Astrocyte (in vitro differentiated cells and primary cell): ENCODE measurements around the gene FAP. TPM values are rescaled to one million over a fixed set of nuclear protein-coding genes. Genes with fewer than 3 reads are reported as not detected.

Source experiments
- DNase-seq: peaks from one replicate; pipeline ENCODE4 v3.0.0-alpha.2; 2010; ENCODE audit warnings: low read depth
- FAIRE-seq: peaks from 2 replicates; lab custom pipeline; 2011; peaks lifted over from hg19 to GRCh38; lab: Jason Lieb, UNC
- H2AFZ ChIP-seq: 2 replicates; pipeline ENCODE4 v1.6.0; 2012; ENCODE audit warnings: low read depth, low read length, inconsistent platforms
- H3K27ac ChIP-seq: 2 replicates; pipeline ENCODE4 v1.5.1; 2011; ENCODE audit warnings: low read depth, low read length, inconsistent platforms
- H3K27me3 ChIP-seq: 2 replicates; pipeline ENCODE4 v1.6.0; 2011; ENCODE audit warnings: low read length, inconsistent platforms; ENCODE audit not compliant: insufficient read depth
- H3K36me3 ChIP-seq: 2 replicates; pipeline ENCODE4 v1.5.1; 2011; ENCODE audit warnings: low read length, inconsistent platforms; ENCODE audit not compliant: insufficient read depth
- H3K4me1 ChIP-seq: 2 replicates; pipeline ENCODE4 v1.5.1; 2011; ENCODE audit warnings: low read length, inconsistent platforms; ENCODE audit not compliant: insufficient read depth
- H3K4me2 ChIP-seq: 2 replicates; pipeline ENCODE4 v1.6.0; 2012; ENCODE audit warnings: low read length, inconsistent platforms
- H3K4me3 ChIP-seq: 2 replicates; pipeline ENCODE4 v1.5.1; 2011; ENCODE audit warnings: low read depth, mild to moderate bottlenecking, low read length, inconsistent platforms; ENCODE audit not compliant: insufficient read depth
- H3K79me2 ChIP-seq: 2 replicates; pipeline ENCODE4 v1.6.0; 2012; ENCODE audit warnings: mild to moderate bottlenecking, low read length, inconsistent platforms; ENCODE audit not compliant: insufficient read depth
- H3K9ac ChIP-seq: 2 replicates; pipeline ENCODE4 v1.6.0; 2012; ENCODE audit warnings: mild to moderate bottlenecking, low read length, inconsistent platforms
- H3K9me3 ChIP-seq: 2 replicates; pipeline ENCODE4 v1.5.1; 2012; ENCODE audit warnings: low read depth, mild to moderate bottlenecking, low read length, inconsistent platforms; ENCODE audit not compliant: insufficient read depth
- H4K20me1 ChIP-seq: 2 replicates; pipeline ENCODE4 v1.6.0; 2012; ENCODE audit warnings: low read length, inconsistent platforms; ENCODE audit not compliant: insufficient read depth
- H3K27ac Mint-ChIP-seq: one replicate; pipeline ENCODE4 v1.8.0; 2021; ENCODE audit warnings: mild to moderate bottlenecking, mixed read lengths; ENCODE audit not compliant: unreplicated experiment
- H3K27me3 Mint-ChIP-seq: one replicate; pipeline ENCODE4 v1.8.0; 2021; ENCODE audit warnings: low read depth, mixed read lengths; ENCODE audit not compliant: unreplicated experiment
- H3K36me3 Mint-ChIP-seq: one replicate; pipeline ENCODE4 v1.8.0; 2021; ENCODE audit warnings: low read depth, mixed read lengths; ENCODE audit not compliant: unreplicated experiment
- H3K4me1 Mint-ChIP-seq: one replicate; pipeline ENCODE4 v1.8.0; 2021; ENCODE audit warnings: low read depth, mixed read lengths; ENCODE audit not compliant: unreplicated experiment
- H3K4me3 Mint-ChIP-seq: one replicate; pipeline ENCODE4 v1.8.0; 2021; ENCODE audit warnings: mild to moderate bottlenecking, moderate library complexity, mixed read lengths; ENCODE audit not compliant: unreplicated experiment
- H3K9me3 Mint-ChIP-seq: one replicate; pipeline ENCODE4 v1.8.0; 2021; ENCODE audit warnings: mild to moderate bottlenecking, mixed read lengths; ENCODE audit not compliant: unreplicated experiment
- CTCF ChIP-seq: IDR thresholded peaks from 2 replicates; pipeline ENCODE4 v1.5.1; 2011; ENCODE audit warnings: low read depth, mild to moderate bottlenecking, inconsistent platforms, low read length, moderate library complexity; ENCODE audit not compliant: insufficient read depth
- EZH2 ChIP-seq: IDR thresholded peaks from 2 replicates; pipeline ENCODE4 v1.6.1; 2012; ENCODE audit warnings: mild to moderate bottlenecking, low read length, inconsistent platforms; ENCODE audit not compliant: insufficient read depth
- total RNA-seq: library from RNA; stranded (reverse); gene quantifications from 2 replicates; pipeline ENCODE4 v1.2.1, GENCODE V29; 2021

FAP gene
- total RNA-seq, 1 donor from 2014 or later: 1.3 TPM

- H3K9me3 ChIP-seq: no peaks in the 10 kb centered on the region
- no peaks in the 10 kb centered on the region for H3K9me3 Mint-ChIP-seq
- peaks cover 54% of the 10 kb centered on the region for H3K4me1 Mint-ChIP-seq
Measured at GRCh38 chr2:162241571-162241970, 1.7 kb downstream of the FAP start.

DNA sequence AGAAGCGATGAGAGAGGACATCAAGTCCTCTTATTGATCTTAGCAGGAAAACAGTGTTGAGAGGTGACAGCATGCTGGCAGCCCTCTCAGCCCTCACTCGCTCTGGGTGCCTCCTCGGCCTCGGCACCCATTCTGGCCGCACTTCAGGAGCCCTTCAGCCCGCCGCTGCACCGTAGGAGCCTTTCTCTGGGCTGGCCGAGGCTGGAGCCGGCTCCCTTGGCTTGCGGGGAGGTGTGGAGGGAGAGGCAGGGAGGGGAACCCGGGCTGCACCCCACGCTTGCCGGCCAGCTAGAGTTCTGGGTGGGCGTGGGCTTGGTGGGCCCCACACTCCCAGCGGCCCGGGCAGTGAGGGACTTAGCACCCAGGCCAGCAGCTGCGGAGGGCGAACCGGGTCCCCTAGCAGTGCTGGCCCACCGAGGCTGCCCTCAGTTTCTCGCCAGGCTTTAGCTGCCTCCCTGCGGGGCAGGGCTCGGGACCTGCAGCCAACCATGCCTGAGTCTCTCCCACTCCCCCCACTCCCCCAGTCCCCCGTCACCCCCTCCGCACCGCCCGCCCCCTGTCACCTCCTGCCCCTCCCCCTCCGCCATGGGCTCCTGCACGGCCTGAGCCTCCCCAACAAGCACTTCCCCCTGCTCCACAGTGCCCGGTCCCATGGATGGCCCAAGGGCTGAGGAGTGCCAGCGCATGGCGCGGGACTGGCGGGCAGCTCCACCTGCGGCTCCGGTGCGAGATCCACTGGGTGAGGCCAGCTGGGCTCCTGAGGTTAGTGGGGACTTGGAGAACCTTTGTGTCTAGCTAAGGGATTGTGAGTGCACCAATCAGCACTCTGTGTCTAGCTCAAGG lies 8.4 kb downstream of the FAP start:
- Histone ChIP-seq H2AFZ (no peak overlapping the region), H4K20me1 (peaks cover 8% of the 10 kb centered on the region), H3K9ac (no peak overlapping the region), H3K36me3 (peaks cover 31% of the 10 kb centered on the region), H3K4me2 (no peak overlapping the region), H3K4me1 (peaks cover 14% of the 10 kb centered on the region), H3K4me3 (no peak overlapping the region), H3K9me3 (no peaks in the 10 kb centered on the region), H3K79me2 (peaks cover 93% of the 10 kb centered on the region), H3K27me3 (no peaks in the 10 kb centered on the region), H3K27ac (no peak overlapping the region)
- H3K27ac Mint-ChIP-seq: no peak overlapping the region
- FAIRE-seq (no peak), DNase-seq (no peak)
- no peak overlapping the region for H3K4me3 Mint-ChIP-seq
- no peaks in the 10 kb centered on the region for H3K27me3 Mint-ChIP-seq
- peaks cover 16% of the 10 kb centered on the region for H3K4me1 Mint-ChIP-seq
- peaks cover 3% of the 10 kb centered on the region for H3K36me3 Mint-ChIP-seq
- H3K9me3 Mint-ChIP-seq: no peaks in the 10 kb centered on the region
- TF ChIP-seq EZH2 (no peak), CTCF (no peak)

More at GRCh38 chr2:162241571-162241970, 1.7 kb downstream of the FAP start:
- Histone ChIP-seq H3K27me3 (no peaks in the 10 kb centered on the region), H3K4me1 (peaks cover 34% of the 10 kb centered on the region), H3K27ac (peak overlapping the region; percentile 94), H2AFZ (no peak overlapping the region), H3K4me2 (peak overlapping the region; percentile 83), H3K36me3 (peaks cover 22% of the 10 kb centered on the region), H3K4me3 (peak overlapping the region; percentile 96), H4K20me1 (no peaks in the 10 kb centered on the region), H3K79me2 (peaks cover 62% of the 10 kb centered on the region), H3K9ac (peak overlapping the region; percentile 95)
- Mint-ChIP-seq H3K4me3 (no peak overlapping the region), H3K36me3 (no peaks in the 10 kb centered on the region), H3K27me3 (no peaks in the 10 kb centered on the region), H3K27ac (peak overlapping the region; percentile 94)
- DNase-seq (no peak), FAIRE-seq (peak; percentile 34)
- no peak for TF ChIP-seq EZH2
- TF ChIP-seq CTCF: no peak

GRCh38 chr2:162233197-162233596 lies 10.0 kb downstream of the FAP start:
- Histone ChIP-seq H3K36me3 (peaks cover 24% of the 10 kb centered on the region), H3K27ac (no peak overlapping the region), H3K4me2 (peak overlapping the region; percentile 26), H3K4me1 (peaks cover 14% of the 10 kb centered on the region), H4K20me1 (peaks cover 11% of the 10 kb centered on the region), H3K9ac (no peak overlapping the region), H2AFZ (no peak overlapping the region), H3K9me3 (no peaks in the 10 kb centered on the region), H3K27me3 (no peaks in the 10 kb centered on the region), H3K79me2 (peaks cover 93% of the 10 kb centered on the region), H3K4me3 (no peak overlapping the region)
- DNase-seq: peak; percentile 81
- FAIRE-seq: peak; percentile 78
- Mint-ChIP-seq H3K4me1 (peaks cover 16% of the 10 kb centered on the region), H3K27ac (no peak overlapping the region), H3K9me3 (no peaks in the 10 kb centered on the region), H3K4me3 (no peak overlapping the region), H3K27me3 (no peaks in the 10 kb centered on the region), H3K36me3 (peaks cover 3% of the 10 kb centered on the region)
- no peak for TF ChIP-seq CTCF
